GM12874 (cell line): Measurements from ENCODE around the gene C19orf47.

Source experiments
- TF ChIP-seq, protein P1 (sequence below): IDR thresholded peaks from 2 replicates; pipeline ENCODE4 v1.5.1; 2011; ENCODE audit warnings: low read depth, mild to moderate bottlenecking, control low read depth, low read length, moderate library complexity; ENCODE audit not compliant: insufficient read depth

Gene C19orf47

DNA sequence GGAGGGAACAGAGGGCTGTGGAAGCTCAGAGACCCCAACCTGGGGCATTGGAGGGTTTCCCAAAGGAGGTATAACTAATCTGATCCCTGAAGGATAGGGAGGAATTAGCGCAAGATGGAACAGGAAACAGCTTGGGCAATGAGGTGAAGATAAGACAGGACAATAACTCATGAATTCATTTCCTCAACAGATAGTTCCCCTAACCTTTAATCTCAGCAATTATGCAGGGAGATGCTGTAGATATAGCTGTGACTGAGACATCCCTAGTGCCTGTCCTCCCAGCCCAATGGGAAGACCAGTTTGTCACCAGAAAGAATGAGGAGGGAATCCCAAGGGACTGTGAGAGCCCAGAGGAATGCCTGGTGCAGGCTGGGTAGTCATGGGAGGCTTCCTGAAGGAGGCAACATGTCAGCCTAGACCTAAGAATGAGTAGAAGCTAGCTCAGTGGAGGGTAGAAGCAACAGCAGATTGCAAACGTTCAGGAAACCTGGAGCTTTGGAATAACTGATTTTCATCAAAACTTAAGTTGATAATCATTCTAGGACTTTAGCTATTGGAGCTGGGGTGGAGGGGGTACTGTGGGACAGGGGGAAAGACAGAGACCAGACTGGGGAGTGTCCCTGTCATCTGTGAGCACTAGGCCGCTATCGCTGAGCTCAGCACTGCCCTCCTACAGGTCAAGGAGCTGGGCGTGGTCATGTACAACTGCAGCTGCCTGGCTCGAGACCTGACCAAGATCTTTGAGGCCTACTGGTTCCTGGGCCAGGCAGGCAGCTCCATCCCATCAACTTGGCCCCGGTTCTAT, 23.0 kb upstream of the C19orf47 start:
- TF ChIP-seq, protein P1, sequence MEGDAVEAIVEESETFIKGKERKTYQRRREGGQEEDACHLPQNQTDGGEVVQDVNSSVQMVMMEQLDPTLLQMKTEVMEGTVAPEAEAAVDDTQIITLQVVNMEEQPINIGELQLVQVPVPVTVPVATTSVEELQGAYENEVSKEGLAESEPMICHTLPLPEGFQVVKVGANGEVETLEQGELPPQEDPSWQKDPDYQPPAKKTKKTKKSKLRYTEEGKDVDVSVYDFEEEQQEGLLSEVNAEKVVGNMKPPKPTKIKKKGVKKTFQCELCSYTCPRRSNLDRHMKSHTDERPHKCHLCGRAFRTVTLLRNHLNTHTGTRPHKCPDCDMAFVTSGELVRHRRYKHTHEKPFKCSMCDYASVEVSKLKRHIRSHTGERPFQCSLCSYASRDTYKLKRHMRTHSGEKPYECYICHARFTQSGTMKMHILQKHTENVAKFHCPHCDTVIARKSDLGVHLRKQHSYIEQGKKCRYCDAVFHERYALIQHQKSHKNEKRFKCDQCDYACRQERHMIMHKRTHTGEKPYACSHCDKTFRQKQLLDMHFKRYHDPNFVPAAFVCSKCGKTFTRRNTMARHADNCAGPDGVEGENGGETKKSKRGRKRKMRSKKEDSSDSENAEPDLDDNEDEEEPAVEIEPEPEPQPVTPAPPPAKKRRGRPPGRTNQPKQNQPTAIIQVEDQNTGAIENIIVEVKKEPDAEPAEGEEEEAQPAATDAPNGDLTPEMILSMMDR, result no peak

DNA sequence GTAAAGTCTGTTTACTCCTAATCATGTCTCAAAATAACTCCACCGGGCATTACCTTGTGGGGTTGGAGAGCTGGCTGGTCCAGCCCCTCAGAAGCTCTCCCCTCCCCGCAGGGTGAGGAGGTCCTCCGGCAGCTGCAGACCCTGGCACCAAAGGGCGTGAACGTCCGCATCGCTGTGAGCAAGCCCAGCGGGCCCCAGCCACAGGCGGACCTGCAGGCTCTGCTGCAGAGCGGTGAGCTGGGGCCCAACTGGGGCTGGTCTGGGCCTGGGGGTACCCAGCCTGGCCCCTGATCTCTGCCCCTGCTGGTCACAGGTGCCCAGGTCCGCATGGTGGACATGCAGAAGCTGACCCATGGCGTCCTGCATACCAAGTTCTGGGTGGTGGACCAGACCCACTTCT, 21.6 kb upstream of the C19orf47 start:
- TF ChIP-seq, protein P1, result no peak

DNA sequence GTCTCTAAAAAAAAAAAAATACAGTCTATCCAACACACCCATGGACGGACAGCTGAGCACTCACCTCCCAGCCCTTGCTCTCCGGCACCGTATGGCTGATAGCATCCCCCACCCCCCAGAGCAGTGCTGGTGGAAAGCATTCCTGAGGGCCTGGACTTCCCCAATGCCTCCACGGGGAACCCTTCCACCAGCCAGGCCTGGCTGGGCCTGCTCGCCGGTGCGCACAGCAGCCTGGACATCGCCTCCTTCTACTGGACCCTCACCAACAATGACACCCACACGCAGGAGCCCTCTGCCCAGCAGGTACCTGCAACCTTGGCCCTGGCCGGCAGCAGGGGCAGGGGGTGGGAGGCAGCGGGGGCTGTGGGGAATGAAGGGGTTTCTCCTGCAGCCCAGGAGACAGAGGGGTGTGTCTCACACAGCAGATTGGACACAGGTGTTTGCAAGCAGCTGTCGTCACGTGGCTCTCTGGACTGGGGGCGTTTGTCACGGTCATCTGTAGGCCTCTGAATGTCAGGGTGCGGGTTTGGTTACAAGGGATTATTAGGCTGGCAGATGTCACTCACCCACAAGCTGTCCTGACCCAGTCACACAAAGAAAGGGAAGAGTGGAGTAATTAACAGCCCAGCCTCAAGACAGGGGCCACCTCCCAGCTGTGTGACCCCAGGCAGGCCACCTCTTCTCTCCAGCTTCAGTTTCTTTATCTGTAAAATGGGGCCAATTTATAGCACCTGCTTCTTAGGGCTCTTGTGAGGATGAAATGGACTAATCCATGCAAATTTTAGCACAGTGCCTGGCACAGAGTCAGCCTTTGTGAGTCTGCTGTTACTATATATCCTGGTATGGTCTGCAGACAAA, 19.6 kb upstream of the C19orf47 start:
- TF ChIP-seq, protein P1, result no peak

DNA sequence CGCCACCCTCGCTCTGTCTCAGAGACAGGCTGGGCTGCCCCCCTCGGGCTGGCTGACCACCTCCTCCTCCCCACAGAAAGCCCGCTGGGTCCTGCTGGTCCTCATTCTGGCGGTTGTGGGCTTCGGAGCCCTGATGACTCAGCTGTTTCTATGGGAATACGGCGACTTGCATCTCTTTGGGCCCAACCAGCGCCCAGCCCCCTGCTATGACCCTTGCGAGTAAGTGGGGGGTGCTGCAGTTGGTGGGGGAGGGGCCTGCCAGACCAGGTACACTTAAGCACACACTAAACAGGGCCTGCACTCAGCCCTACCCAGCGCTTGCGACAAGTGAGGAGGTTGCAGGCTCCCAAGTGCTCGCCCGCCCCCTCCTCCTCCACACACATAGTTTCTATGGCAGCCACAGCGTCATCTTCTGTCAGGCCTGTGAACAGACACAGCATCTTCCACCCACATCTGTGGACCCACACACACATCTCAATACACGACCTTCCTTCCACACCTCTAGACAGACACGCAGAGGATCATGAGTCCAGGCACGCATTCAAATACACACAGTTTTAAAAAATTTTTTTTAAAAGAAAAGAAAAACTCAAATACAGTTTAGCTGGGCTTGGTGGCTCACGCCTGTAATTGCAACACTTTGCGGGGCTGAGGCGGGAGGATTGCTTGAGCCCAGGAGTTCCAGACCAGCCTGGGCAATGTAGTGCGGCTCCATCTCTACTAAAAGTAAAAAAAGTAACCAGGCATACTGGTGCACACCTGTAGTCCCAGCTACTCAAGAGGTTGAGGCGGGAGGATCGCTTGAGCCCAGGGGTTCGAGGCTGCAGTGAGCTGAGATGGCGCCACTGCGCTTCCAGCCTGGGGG, 18.7 kb upstream of the C19orf47 start:
- TF ChIP-seq, protein P1, result no peak

DNA sequence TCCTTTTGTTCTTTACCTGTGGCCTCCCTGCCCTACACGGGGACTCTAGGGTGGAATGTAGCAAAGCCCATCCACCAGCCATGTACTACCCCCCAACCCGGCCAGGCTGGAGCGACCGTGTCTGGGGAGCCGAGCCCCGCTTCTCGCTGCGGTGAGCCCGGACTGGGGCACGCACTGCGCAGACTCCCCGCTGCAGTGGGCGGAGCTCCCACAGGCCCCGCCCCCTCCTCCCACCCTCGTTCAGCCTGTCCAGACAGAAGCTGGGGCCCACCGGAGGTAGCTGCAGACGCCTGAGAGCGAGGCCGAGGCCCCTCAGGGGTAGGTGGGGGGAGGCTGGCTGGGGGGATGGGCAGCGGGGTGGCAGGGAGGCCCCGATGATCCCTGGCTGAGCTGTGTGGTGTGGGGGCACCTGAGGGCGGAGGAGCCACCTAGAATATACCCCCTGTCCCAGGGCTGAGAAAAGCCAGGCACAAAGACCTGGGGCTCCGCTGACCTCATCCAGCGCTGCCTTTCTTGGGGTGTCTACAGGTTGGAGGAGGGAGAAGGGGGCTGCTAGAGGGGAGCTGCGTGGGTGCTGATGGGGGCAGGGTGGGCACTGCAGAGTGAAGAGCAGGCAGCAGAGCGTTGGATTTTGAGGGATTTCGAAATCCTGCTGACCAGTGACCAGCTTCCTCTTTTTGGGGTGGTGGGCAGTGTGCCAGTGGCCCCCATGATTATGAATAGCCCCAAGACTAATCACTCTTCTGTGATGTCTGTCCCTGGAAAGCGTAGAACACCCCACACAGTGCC, 17.6 kb upstream of the C19orf47 start:
- TF ChIP-seq, protein P1, result no peak

DNA sequence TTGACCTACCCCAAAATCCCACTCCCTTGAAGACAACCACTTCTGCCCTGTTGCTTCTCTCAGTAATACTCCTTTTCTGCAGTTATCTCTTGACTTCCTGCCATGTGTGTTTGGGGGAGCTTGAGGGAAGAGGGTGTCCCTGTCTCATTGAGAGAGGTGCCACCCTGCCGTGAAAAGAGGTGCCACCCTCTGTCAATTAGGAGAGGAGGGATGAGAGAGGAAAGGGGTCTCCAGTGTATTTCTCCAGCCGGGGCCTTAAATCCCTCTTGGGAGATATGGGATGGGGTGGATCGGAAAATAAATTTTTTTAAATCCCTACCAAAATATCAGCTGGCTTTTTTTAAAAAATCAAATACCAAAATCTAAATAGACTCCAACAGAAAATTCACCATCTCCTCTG, 16.8 kb upstream of the C19orf47 start:
- TF ChIP-seq, protein P1, result no peak
